Measurements from ENCODE around the gene OR4F15. TPM values are rescaled to one million over a fixed set of nuclear protein-coding genes. Genes with fewer than 3 reads are reported as not detected.
A peak's percentile ranks its signal among the peaks of the same experiment; 100 is the strongest.
"Not testable (repeated sequence)": the region's sequence is repeated elsewhere in the genome, so short reads cannot be mapped to it uniquely, and the experiment has no call there.

Gene OR4F15
- total RNA-seq = not detected

- intact Hi-C loops (cut with DNase I; ENCODE audit: low total_unique reads) = no loop called here
- DNase-seq (ENCODE audit: low spot score in 2 of 2) = no peak
- TF ChIP-seq, protein P1, sequence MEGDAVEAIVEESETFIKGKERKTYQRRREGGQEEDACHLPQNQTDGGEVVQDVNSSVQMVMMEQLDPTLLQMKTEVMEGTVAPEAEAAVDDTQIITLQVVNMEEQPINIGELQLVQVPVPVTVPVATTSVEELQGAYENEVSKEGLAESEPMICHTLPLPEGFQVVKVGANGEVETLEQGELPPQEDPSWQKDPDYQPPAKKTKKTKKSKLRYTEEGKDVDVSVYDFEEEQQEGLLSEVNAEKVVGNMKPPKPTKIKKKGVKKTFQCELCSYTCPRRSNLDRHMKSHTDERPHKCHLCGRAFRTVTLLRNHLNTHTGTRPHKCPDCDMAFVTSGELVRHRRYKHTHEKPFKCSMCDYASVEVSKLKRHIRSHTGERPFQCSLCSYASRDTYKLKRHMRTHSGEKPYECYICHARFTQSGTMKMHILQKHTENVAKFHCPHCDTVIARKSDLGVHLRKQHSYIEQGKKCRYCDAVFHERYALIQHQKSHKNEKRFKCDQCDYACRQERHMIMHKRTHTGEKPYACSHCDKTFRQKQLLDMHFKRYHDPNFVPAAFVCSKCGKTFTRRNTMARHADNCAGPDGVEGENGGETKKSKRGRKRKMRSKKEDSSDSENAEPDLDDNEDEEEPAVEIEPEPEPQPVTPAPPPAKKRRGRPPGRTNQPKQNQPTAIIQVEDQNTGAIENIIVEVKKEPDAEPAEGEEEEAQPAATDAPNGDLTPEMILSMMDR (IDR thresholded peaks at IDR 0.05) = no peak
- TF ChIP-seq POLR2A (IDR thresholded peaks at IDR 0.05) = no peak
- no peak within 1 kb of the TSS for H3K4me3 ChIP-seq (ENCODE audit: low read depth, poor library complexity, severe bottlenecking)
Measured at GRCh38 chr15:101811902-101812301, at the start of gene OR4F15. Gene OR4F15 (plus strand): TSS chr15:101812202. CDS start chr15:101818187, 5,985 bp downstream.

DNA sequence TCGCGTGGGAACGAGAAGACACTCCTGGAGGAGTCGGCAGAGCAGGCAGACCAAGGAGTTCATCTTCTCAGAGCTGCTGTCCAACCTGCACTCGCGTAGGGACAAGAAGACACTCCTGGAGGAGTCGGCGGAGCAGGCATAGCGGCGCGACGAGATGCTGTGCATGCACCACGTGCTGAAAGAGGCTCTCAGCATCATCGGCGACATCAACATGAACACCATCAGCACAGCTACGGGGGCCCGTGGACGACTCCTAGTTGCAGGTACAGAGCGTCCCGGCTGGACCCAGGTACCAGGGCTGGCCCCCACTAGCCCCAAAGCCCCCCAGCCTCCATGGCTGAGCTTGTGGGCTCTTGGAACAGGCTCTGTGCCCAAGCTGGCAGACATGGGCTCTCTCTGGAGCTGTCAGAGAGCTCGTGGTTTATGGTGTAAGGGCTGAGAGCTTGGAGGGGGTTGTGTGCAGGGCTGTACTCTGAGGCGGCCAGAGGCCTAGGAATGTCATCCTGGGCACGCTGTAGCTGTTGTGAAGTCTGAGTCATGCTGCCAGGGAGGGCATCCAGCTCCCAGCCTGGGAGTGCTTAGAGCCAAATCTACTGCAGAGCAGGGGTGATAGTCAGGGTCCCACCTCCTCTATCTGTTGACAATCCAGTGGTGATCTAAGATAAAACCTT lies 47.2 kb upstream of the OR4F15 start:
- peak in 1 of 2 donors; percentile 63 for DNase-seq (ENCODE audit: low spot score in 2 of 2)
- 91 to 92% methylated on average over 16 to 20 of the region's 23 CpGs for WGBS, 2 donors
- H3K4me3 ChIP-seq (ENCODE audit: low read depth, poor library complexity, severe bottlenecking); intact Hi-C loops (cut with DNase I; ENCODE audit: low total_unique reads): not testable (repeated sequence)

- DNase-seq (ENCODE audit: low spot score in 2 of 2); H3K4me3 ChIP-seq (ENCODE audit: low read depth, poor library complexity, severe bottlenecking); intact Hi-C loops (cut with DNase I; ENCODE audit: low total_unique reads): not testable (repeated sequence)
- WGBS, 2 donors = 93 to 94% methylated on average over 7 of the region's 7 CpGs
Measured at GRCh38 chr15:101765340-101765671, 46.7 kb upstream of the OR4F15 start.

DNA sequence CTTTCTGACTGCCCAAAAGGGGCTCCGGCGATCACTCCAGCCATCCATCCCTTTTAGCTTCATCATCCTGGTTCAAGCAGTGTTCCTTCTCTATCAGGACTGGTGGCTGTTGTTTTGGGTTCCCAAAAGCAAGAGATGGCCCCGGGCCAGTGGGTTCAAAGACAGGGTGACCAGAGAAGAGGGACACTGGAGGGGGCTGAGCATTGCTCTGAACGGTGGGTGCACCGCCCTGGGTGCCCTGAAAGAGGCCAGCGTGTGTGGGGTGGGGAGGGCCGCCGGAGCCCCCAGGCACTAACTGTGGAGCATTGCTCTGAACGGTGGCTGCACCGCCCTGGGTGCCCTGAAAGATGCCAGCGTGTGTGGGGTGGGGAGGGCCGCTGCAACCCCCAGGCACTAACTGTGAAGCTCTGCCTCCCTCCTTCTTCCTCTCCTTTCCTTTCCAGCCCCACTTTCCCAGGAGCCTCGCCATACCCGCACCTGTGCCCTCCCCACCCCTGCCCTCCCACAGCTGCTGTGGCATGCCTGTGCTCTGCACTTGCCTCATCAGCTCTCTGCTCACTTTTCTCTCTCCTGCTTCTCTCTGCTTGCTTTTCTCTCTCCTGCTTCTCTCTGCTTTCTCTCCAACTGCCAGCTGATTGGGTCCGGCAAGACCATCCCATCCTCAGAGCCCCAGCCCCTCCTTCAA lies 46.1 kb upstream of the OR4F15 start:
- intact Hi-C loops (cut with DNase I; ENCODE audit: low total_unique reads) = no loop called here
- no peak for TF ChIP-seq POLR2A (IDR thresholded peaks at IDR 0.05)
- TF ChIP-seq, protein P1 (IDR thresholded peaks at IDR 0.05) = no peak
- peak in 1 of 2 donors; percentile 34 for DNase-seq (ENCODE audit: low spot score in 2 of 2)
- no peak overlapping the region for H3K4me3 ChIP-seq (ENCODE audit: low read depth, poor library complexity, severe bottlenecking)
- WGBS, 2 donors = 84 to 92% methylated on average over 13 to 15 of the region's 15 CpGs

DNA sequence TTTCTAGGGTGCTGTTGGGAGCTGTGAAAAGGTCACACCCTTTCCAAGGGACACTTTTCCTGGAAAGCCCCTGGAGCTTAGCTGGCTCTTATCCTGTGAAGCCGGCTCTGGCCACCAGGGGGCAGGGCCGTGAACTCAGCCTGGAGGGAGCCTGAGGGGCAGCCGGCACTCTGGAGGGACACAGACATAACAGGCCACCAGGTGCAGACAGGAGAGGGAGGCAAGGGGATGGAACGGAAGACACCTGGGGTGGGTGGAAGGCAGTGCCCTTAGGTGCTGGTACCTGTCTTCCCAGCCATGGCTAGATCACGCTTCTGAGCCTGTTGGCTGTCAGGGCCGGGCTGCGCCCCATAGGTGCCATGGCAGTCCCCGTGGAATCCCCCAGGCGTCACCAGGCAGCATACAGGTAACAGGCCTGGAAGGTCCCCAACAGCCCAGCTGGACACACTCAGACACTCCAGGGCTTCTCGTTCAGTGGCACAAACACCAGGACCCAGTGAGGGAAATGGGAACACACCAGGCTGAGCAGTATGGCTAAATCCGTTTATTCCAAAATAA lies 44.8 kb upstream of the OR4F15 start:
- H3K4me3 ChIP-seq (ENCODE audit: low read depth, poor library complexity, severe bottlenecking); intact Hi-C loops (cut with DNase I; ENCODE audit: low total_unique reads): not testable (repeated sequence)
- WGBS, 2 donors = 86 to 87% methylated on average over 2 to 7 of the region's 11 CpGs
- peak in 1 of 2 donors; percentile 77 for DNase-seq (ENCODE audit: low spot score in 2 of 2)

GRCh38 chr15:101772921-101773320 lies 39.1 kb upstream of the OR4F15 start:
- TF ChIP-seq POLR2A (IDR thresholded peaks at IDR 0.05) = no peak
- TF ChIP-seq, protein P1 (IDR thresholded peaks at IDR 0.05) = no peak
- intact Hi-C loops (cut with DNase I; ENCODE audit: low total_unique reads) = no loop called here
- peak in 1 of 2 donors; percentile 73 for DNase-seq (ENCODE audit: low spot score in 2 of 2)
- H3K4me3 ChIP-seq (ENCODE audit: low read depth, poor library complexity, severe bottlenecking) = no peak overlapping the region
- 90 to 93% methylated on average over 8 of the region's 8 CpGs for WGBS, 2 donors

GRCh38 chr15:101773496-101774100 lies 38.4 kb upstream of the OR4F15 start:
- DNase-seq (ENCODE audit: low spot score in 2 of 2) = peak in 1 of 2 donors; percentile 68
- 55 to 68% methylated on average over 7 of the region's 7 CpGs for WGBS, 2 donors

More at GRCh38 chr15:101773496-101774100, 38.4 kb upstream of the OR4F15 start:
- intact Hi-C loops (cut with DNase I; ENCODE audit: low total_unique reads) = no loop called here
- no peak overlapping the region for H3K4me3 ChIP-seq (ENCODE audit: low read depth, poor library complexity, severe bottlenecking)
- TF ChIP-seq POLR2A (IDR thresholded peaks at IDR 0.05) = no peak
- TF ChIP-seq, protein P1 (IDR thresholded peaks at IDR 0.05) = no peak
